ENCODE results near the gene DAB1.

Gene DAB1

DNA sequence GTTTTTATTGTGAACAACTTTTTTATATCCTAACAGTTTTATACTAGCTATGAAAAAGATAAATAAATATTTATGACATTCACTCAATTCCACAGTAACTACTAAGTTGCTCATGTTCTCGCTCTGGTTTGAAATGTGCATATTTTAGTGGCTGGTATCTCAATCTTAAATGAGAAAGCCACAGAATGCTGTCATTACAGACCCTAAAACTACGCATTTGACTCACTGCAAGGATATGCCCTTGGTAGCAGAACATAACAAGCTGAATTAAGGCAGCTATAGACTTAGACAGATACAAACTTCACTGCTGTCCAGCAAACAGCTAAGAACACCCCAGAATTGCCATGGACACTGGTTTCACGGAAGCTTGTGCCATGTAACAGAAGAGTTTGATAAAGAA, 19.0 kb downstream of the DAB1 start:
- DNase-seq (ENCODE audit: low read depth), result no peak
- TF ChIP-seq, protein P1, sequence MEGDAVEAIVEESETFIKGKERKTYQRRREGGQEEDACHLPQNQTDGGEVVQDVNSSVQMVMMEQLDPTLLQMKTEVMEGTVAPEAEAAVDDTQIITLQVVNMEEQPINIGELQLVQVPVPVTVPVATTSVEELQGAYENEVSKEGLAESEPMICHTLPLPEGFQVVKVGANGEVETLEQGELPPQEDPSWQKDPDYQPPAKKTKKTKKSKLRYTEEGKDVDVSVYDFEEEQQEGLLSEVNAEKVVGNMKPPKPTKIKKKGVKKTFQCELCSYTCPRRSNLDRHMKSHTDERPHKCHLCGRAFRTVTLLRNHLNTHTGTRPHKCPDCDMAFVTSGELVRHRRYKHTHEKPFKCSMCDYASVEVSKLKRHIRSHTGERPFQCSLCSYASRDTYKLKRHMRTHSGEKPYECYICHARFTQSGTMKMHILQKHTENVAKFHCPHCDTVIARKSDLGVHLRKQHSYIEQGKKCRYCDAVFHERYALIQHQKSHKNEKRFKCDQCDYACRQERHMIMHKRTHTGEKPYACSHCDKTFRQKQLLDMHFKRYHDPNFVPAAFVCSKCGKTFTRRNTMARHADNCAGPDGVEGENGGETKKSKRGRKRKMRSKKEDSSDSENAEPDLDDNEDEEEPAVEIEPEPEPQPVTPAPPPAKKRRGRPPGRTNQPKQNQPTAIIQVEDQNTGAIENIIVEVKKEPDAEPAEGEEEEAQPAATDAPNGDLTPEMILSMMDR (IDR thresholded peaks at IDR 0.05; ENCODE audit: control insufficient read depth, insufficient read depth, low read depth, low read length, missing control alignments), result no peak
- no peak overlapping the region for H3K4me3 ChIP-seq (ENCODE audit: control insufficient read depth, low read depth, low read length)

DNA sequence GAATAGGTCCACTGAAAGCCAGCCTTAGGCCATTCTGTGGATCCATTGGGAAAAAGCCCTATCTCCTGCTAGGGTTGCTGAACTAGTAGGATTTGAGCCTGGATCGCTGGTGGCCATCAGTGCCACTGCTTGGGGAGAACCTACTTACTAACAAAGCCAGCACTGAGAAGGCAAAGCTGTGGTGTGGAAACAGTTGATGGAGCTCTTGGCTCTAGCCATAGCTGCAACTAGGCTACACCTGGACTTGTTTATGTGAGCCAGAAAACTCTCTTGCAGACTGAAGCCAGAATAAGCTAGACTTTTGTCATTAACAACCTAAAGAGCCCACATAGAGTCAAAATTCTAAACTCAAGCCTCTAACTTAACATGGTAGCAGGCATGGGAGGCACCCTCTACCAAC, 20.7 kb downstream of the DAB1 start:
- no peak overlapping the region for H3K4me3 ChIP-seq (ENCODE audit: control insufficient read depth, low read depth, low read length)
- TF ChIP-seq, protein P1 (IDR thresholded peaks at IDR 0.05; ENCODE audit: control insufficient read depth, insufficient read depth, low read depth, low read length, missing control alignments), result no peak

DNA sequence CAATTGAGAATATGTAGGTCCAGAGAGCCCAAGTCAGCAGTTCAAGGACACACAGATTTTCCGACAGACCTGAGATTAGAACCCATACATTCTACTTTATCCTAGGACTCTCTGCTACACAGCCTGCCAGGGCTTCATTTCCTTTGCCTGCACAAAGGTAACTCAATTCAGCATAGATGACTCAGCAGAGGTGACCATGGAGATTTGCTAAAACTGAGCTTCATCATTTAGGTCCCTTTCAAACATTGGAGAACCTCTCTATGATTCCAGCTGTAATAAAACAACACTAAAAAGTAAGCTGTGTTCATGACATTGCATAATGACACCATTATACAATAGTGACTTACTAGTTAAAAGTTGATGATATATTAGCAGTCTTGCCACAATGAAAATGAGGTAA, 22.2 kb downstream of the DAB1 start:
- TF ChIP-seq, protein P1 (IDR thresholded peaks at IDR 0.05; ENCODE audit: control insufficient read depth, insufficient read depth, low read depth, low read length, missing control alignments), result no peak
- no peak overlapping the region for H3K4me3 ChIP-seq (ENCODE audit: control insufficient read depth, low read depth, low read length)
- DNase-seq (ENCODE audit: low read depth), result no peak

More for the DNA sequence above, 20.7 kb downstream of the DAB1 start:
- no peak for DNase-seq (ENCODE audit: low read depth)

DNA sequence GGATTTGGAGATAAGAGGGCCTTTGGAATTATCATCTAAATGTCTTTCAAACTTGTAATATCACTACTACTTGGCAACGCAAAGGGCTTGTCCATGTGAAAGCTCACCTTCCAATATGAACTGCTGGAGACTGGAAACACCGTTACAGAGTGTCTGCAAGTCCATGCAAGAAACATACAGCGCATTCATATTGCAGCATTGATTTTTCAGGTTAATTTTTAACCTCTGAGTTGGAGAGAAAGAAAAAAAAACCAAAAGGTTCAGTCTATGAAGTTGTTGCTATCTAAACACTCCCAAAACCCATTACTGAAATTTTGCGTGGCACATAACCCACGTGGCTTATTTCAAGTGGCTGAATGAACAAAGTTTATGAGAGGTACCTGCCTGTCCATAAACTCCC, 23.8 kb downstream of the DAB1 start:
- H3K4me3 ChIP-seq (ENCODE audit: control insufficient read depth, low read depth, low read length), result no peak overlapping the region
- no peak for DNase-seq (ENCODE audit: low read depth)
- TF ChIP-seq, protein P1 (IDR thresholded peaks at IDR 0.05; ENCODE audit: control insufficient read depth, insufficient read depth, low read depth, low read length, missing control alignments), result no peak

DNA sequence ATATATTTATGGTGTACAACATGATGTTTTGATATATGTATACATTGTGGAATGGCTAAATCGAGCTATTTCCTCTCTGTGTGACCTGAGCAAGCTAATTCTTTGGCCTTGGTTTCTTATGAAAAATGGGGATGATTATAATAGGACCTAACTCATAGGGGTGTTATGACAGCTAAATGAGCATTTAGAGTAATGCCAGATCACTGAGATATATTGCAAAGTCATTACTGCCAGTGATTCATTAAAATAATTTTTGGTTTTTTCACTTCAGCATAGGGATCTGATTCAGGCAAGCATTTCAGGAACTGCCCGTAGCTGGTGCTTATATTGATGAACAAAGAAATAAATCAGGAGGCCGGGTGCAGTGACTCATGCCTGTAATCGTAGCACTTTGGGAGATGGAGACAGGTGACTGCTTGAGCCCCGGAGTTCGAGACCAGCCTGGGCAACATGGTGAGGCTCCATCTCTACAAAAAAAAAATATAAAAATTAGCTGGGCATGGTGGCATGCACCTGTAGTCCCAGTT, 30.7 kb downstream of the DAB1 start:
- TF ChIP-seq, protein P1 (IDR thresholded peaks at IDR 0.05; ENCODE audit: control insufficient read depth, insufficient read depth, low read depth, low read length, missing control alignments), result no peak
- no peak for DNase-seq (ENCODE audit: low read depth)
- H3K4me3 ChIP-seq (ENCODE audit: control insufficient read depth, low read depth, low read length), result no peak overlapping the region

DNA sequence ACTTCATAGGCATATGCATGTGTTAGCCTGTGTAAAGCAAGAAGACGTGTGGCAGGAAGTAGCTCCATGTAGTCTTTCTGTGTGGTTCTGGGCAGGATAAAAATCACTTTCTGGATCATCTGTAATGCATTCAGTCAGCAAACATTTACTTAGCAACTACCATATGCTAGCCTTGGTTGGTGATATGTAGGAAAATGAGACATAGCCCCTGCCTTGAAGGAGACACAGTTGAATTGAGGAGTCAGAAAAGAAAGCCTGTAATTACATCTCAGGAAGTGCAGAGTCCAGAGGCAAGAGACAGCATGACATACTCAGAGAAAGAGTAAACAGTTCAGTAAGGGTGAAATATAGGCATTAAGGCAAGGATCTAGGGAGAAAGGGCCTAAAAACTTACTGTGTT, 38.5 kb downstream of the DAB1 start:
- TF ChIP-seq, protein P1 (IDR thresholded peaks at IDR 0.05; ENCODE audit: control insufficient read depth, insufficient read depth, low read depth, low read length, missing control alignments), result no peak
- DNase-seq (ENCODE audit: low read depth), result no peak
- H3K4me3 ChIP-seq (ENCODE audit: control insufficient read depth, low read depth, low read length), result no peak overlapping the region

DNA sequence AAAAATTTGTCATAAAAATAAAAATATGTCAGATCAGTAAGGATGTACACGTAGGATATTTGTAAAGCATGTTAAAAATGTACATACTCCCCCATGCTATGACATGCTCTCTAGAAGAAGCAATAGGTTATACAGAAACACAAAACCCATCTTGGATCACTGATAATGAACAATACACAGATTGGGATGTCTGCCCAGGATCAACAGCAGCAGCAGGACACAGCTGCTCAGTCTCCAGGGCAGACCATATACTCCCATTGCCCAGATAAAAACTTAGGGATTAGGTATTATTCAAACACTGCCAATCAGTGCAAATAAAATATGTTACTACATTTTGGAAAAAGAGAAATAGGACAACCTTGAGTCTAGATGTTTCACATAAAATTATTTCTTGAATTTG, 39.0 kb downstream of the DAB1 start:
- H3K4me3 ChIP-seq (ENCODE audit: control insufficient read depth, low read depth, low read length), result no peak overlapping the region
- DNase-seq (ENCODE audit: low read depth), result no peak
- TF ChIP-seq, protein P1 (IDR thresholded peaks at IDR 0.05; ENCODE audit: control insufficient read depth, insufficient read depth, low read depth, low read length, missing control alignments), result no peak
